GM08714 (cell line): ENCODE data around the gene DKKL1.

ENCODE experiments used
- H3K4me3 ChIP-seq: fragments of 200-500 bp; sonication (Bioruptor generic); 2 replicates; pipeline ENCODE4 v1.5.1; 2014; ENCODE audit warnings: mild to moderate bottlenecking, low read length, inconsistent platforms
- ZNF274 ChIP-seq: IDR thresholded peaks from 2 replicates; pipeline ENCODE4 v1.6.1; 2012; ENCODE audit warnings: mild to moderate bottlenecking, low read depth, low read length

DKKL1 gene

DNA sequence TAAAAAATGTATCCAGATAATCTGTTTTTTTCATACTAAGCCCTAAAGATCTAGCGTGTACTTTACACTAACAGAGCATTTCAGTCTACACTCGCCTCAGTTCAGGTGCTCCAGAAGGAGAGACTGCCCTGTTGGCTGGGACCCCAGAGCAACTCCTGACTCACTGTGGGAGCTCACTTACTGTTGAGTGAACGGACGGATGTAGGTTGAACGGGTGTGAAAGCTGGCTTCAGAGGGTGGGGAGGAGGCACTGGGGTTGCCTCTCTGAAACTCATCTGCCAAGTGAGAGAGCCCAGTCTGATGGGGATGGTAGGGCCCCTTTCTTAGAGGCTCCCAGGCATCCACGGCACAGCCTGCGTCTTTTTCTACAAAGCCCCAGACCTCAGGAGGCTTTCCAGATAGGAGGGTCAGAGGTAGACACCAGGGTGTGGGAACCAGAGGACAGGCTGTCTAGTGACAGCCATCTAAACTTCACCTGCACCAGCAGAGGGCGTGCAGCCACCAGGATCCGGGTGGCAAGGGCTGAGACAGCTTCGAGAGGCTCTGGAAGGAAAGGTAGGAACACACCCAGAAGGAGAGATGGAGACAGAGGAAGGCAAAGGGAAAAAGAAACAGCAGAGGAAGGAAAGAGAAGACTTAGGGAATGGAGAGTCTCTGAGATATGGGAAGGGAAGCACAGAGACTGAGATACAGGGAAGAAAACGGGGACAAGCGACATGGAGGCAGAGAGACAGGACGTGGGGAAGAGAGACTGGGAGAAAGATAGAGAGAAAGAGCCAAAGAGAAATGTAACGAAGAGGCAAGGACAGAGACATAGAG is 28.1 kb downstream of the DKKL1 start:
- no peak for TF ChIP-seq ZNF274
- H3K4me3 ChIP-seq, result no peak overlapping the region

DNA sequence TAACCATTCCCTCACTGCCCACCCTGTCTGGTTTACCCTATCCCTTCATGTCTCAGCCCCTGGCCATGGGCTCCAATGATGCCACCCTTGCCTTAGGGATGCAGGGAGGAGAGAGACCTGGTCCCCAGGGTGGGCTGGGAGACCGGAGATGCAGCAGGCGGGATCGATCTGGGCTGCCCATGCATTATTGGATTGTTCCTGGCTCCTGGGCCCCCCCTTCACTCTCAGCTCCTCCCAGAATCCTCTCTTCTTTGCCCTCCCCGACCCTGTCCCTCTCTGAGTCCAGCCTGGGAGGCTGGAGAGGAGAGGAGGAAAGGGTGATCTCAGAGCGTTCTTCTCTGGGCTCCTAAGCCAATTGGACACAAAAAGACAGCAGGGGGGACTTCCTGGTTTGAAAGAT is 30.2 kb downstream of the DKKL1 start:
- TF ChIP-seq ZNF274, result no peak
- H3K4me3 ChIP-seq, result no peak overlapping the region

DNA sequence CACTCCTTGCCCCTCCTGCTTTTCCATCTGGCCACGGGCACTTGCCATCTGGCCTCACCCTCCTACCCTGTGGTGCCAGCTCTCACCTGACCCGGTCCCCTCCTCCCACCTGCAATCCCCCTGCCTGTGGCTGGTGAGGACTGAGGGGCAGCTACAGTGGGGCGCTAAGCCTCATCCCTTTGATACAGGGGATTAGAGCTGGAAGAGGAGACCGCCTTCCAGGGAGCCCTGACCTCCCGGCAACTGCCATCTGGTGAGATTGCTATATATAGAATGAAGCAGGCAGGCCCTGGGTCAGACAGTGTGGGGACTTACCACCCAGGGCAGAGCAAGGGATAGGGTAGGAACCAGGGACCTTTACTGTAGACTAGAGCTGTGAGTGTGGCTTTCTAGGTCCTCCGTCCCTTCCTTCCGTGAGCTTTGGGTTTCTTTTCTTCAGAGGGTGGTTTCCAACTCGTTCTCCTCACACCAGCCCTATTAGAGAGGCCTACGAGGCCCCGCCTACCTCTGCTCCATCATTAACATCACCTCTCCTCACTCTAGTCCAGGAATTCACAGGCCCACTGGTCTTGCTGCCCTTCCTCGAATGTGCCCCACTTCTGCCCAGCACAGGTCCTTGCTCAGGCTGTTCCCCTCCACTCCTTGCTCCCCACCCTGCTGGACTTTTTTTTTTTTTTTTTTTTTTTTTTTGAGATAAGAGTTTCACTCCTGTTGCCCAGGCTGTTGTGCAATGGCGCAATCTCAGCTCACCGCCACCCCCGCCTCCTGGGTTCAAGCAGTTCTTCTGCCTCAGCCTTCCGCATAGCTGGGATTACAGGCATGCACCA is 32.1 kb downstream of the DKKL1 start:
- no peak for TF ChIP-seq ZNF274
- H3K4me3 ChIP-seq, result no peak overlapping the region

DNA sequence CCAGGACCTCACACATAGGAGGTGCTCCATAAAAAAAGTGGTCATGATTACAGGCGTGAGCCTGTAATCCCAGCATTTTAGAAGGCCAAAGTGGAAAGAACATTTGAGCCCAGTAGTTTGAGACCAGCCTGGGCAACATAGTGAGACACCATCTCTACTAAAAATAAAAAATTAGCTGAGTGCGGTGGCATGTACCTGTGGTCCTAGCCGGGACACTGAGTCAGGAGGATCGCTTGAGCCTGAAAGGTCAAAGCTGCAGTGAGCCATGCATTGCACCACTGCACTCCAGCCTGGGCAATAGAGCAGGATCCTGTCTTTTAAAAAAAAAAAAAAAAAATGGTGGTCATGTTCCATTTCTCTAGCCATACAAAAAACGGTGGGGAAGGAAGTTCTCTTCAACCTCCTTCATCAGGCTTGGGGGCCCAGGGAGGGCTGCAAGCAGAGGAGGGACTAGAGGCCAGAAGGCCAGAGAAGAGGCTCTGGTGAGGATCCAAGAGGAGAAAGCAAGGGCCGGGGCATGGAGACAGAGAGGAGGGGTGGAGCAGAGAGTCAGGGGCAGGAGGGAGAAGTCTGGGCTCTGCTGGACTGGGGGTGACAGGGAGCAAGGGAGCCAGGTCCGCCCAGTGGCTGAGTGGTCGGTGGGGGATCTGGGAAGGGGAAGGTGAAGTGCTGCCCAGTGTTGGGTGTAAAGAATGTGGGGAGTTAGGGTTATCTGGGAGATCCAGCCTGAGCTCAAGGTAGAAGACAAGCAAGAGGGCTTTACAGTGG is 33.2 kb downstream of the DKKL1 start:
- H3K4me3 ChIP-seq, result no peak overlapping the region
- TF ChIP-seq ZNF274, result no peak

DNA sequence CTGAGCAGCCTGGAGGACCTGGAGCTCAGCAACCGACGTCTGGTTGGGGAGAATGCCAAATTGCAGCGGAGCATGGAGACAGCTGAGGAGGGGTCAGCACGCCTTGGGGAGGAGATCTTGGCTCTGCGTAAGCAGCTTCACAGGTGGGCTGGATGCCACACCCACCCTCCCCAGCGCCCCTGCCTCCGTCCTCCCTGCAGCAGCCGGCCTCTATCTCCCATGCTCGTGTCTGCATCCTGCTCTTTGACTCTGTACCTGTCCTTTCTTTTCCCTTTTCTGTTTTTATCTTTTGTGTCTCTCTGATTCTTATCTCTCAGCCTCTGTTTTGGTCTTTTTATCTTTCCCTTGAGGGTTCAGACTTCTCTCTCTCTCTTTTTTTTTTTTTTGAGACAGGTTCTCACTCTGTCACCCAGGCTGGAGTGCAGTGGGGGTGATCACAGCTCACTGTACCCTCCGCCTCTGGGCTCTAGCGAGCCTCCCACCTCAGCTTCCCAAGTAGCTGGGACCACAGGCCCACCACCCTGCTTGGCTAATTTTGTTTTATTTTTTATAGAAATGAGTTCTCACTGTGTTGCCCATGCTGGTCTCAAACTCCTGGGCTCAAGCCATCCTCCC is 34.4 kb downstream of the DKKL1 start:
- no peak for TF ChIP-seq ZNF274
- no peak overlapping the region for H3K4me3 ChIP-seq

DNA sequence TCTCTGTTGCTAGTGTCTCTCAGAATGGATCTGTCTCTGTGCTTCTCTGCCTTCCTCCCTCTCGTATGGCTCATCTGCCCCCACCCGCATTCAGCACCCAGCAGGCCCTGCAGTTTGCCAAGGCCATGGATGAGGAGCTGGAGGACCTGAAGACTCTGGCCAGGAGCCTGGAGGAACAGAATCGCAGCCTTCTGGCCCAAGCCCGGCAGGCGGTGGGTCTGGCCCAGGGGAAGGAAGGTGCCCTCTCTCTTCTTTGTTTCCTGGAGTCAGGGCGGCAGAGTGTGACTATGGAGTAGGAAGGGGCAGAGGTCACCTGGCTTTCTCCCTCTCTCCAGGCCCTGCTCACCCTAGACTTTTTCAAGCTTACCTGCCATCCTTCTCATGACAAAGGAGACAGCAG is 35.3 kb downstream of the DKKL1 start:
- no peak overlapping the region for H3K4me3 ChIP-seq
- no peak for TF ChIP-seq ZNF274

DNA sequence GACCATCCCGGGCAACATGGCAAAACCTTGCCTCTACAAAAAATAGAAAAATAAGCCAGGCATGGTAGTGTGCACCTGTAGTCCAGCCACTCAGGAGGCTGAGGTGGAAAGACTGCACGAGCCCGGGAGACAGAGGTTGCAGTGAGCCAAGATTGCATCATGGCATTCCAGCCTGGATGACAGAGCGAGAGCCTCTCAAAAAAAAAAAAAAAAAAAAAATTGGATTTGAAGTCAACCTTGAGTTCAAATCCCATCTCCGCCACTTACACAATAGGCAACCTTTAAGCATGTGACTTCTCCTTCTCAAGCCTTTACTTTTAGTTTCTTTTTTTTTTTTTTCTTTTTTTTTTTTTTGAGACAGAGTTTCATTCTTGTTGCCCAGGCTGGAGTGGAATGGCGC is 36.4 kb downstream of the DKKL1 start:
- TF ChIP-seq ZNF274, result no peak
- no peak overlapping the region for H3K4me3 ChIP-seq

DNA sequence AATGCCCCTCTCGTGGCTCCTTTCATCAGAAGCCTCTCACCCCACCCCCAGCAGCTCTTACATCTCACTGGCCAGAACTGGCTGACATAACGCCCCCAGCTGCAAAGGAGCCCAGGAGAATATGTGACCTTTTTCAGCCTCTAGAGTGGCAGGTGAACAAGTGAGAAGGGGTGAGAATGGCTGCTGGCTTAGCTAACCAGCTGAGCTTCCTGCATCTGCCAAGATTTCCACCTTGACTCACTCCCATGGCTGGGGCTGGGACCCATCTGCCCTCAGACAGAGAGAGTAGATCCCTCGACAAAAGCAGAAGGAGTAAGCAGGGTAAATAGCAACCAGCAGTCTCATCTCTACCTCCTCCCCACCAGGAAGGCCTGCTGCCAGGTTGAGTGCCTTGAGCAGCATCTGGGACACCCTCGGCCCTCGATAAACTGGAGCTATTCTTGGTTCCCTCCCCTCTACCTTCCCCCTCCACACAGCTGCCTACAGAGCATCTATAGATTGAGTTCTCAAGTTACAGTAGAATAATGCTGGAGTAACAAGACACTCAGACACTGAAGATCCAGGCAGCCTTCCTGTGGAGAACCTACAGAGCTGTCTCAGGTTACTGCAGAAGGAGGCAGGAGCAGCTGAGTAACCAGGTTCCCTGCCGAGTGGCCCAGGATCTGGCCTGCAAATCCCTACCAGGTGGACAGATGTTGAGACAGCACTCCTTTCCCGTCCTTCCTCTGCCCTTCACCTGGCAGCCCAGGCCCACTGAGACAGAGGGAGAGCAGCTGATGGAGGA is 39.9 kb downstream of the DKKL1 start:
- H3K4me3 ChIP-seq, result no peak overlapping the region
- no peak for TF ChIP-seq ZNF274

DNA sequence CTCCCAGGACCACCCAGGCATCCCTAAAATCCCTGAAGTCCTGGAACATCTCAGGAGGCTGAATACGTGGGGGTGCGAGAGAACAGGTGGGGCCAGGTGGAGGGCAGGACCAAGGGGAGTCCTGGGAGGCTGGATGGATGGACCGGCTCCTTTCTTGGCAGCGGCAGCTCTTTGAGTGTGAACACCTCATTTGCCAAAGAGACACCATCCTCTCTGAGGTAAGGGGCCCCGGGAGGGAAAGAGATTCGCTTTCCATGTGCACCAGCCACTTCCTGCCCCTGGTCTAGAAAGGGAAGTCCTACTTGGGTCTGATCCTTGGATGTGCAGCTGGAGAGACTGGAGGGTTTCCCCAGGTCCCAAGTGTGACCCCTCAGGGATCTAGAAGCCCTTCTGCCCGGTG is 43.4 kb downstream of the DKKL1 start:
- H3K4me3 ChIP-seq, result no peak overlapping the region
- no peak for TF ChIP-seq ZNF274

DNA sequence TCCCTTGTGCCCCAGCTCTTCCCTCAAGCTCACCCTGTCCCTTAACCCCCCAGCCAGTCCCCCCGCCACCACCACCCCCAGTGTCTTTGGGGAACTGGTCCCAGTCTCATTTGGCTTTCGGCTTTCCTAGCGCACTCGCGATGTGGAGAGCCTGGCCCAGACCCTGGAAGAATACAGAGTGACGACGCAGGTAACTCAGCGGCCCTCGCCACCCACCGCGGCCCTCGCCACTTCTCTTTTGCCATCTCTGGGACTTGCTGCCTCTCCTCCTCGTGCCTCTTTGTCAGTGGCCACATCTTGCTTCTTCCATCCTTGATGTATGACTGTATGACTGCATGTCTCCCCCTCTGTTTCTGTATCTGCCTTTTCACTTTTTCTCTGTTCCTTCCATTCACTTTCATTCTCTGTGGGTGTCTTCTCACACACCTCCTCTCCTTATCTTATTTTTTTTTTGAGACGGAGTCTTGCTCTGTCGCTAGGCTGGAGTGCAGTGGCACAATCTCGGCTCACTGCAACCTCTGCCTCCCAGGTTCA is 43.9 kb downstream of the DKKL1 start:
- no peak overlapping the region for H3K4me3 ChIP-seq
- TF ChIP-seq ZNF274, result no peak

DNA sequence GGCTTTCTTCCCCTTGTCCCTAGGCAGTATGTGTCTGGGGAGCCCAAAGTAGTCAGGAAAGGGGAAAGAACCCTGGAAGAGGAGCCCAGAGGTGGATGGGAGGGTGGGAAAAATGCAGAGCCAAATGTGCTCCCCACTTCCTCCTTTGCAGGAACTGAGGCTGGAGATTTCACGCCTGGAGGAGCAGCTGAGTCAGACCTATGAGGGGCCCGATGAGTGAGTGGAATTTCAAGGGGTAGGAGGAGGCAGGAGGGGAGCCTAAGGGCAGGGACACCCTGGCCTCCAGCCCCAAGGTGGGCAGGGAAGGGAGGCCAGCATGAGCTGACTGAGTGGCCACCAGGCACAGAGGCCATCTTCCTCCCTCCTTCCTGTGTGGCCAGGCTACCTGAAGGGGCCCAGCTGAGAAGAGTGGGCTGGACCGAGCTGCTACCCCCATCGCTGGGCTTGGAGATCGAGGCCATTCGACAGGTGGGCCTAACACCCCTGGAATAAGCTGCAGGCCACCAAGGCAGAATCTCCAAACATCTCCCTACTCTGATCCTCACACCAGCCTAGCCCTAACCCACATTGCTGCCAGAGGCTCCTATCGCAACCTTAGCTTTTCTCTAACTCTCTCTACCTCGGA is 45.3 kb downstream of the DKKL1 start:
- TF ChIP-seq ZNF274, result no peak
- H3K4me3 ChIP-seq, result no peak overlapping the region

DNA sequence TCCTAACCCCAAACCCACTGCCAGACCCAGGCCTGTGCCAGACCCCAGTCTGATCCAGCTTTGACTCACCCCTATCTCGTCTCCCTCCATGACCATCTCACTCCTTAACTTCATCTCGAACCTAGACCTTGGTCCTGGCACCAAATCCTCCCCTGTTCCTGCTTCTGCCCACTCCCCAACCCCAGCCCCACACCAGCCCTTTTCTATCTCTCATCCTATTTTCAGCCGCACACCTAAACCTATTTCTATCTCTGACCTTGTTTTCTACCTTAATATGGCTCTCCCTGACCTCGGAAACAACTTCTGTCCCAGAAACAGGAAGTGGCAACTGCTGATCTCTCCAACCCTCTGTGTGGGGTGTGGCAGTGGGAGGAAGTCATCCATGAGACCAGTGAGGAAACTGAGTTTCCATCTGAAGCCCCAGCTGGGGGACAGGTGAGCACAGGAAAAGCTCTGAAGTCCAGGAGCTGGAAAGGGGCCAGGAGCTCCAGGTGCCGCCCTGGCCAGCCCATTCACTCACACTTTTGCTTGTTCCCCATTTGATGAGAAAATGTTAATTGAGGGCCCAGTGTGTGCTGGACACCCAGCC is 45.9 kb downstream of the DKKL1 start:
- no peak for TF ChIP-seq ZNF274
- H3K4me3 ChIP-seq, result no peak overlapping the region
